ENCODE measurements around the gene DLG1.
"Not testable (repeated sequence)": the region's sequence is repeated elsewhere in the genome, so short reads cannot be mapped to it uniquely, and the experiment has no call there.

The DLG1 gene

GRCh38 chr3:197211698-197212097 is 86.7 kb downstream of the DLG1 start:
- not testable (repeated sequence) for DNase-seq (ENCODE audit: low read depth in 2 of 2)

- no peak for DNase-seq (ENCODE audit: low read depth in 2 of 2)
Measured at GRCh38 chr3:197209366-197210260, 88.8 kb downstream of the DLG1 start.

GRCh38 chr3:197206913-197207312 is 91.5 kb downstream of the DLG1 start:
- no peak for DNase-seq (ENCODE audit: low read depth in 2 of 2)

- DNase-seq (ENCODE audit: low read depth in 2 of 2), result no peak
Measured at GRCh38 chr3:197205675-197206074, 92.7 kb downstream of the DLG1 start.

- no peak for DNase-seq (ENCODE audit: low read depth in 2 of 2)
Measured at GRCh38 chr3:197205265-197205664, 93.1 kb downstream of the DLG1 start.

- no peak for DNase-seq (ENCODE audit: low read depth in 2 of 2)
Measured at GRCh38 chr3:197204736-197205135, 93.7 kb downstream of the DLG1 start.

- no peak for DNase-seq (ENCODE audit: low read depth in 2 of 2)
Measured at GRCh38 chr3:197203714-197204146, 94.7 kb downstream of the DLG1 start.

GRCh38 chr3:197202694-197203093 is 95.7 kb downstream of the DLG1 start:
- no peak for DNase-seq (ENCODE audit: low read depth in 2 of 2)

GRCh38 chr3:197201791-197202452 is 96.5 kb downstream of the DLG1 start:
- DNase-seq (ENCODE audit: low read depth in 2 of 2), result no peak

GRCh38 chr3:197200856-197201255 is 97.6 kb downstream of the DLG1 start:
- not testable (repeated sequence) for DNase-seq (ENCODE audit: low read depth in 2 of 2)

- no peak for DNase-seq (ENCODE audit: low read depth in 2 of 2)
Measured at GRCh38 chr3:197197334-197197733, 101.1 kb downstream of the DLG1 start.

- no peak for DNase-seq (ENCODE audit: low read depth in 2 of 2)
Measured at GRCh38 chr3:197196192-197196591, 102.2 kb downstream of the DLG1 start.

- DNase-seq (ENCODE audit: low read depth in 2 of 2), result no peak
Measured at GRCh38 chr3:197195326-197195725, 103.1 kb downstream of the DLG1 start.

GRCh38 chr3:197193759-197194158 is 104.7 kb downstream of the DLG1 start:
- DNase-seq (ENCODE audit: low read depth in 2 of 2), result not testable (repeated sequence)

- DNase-seq (ENCODE audit: low read depth in 2 of 2), result no peak
Measured at GRCh38 chr3:197191897-197192296, 106.5 kb downstream of the DLG1 start.

- no peak for DNase-seq (ENCODE audit: low read depth in 2 of 2)
Measured at GRCh38 chr3:197189623-197190022, 108.8 kb downstream of the DLG1 start.

- DNase-seq (ENCODE audit: low read depth in 2 of 2), result no peak
Measured at GRCh38 chr3:197188963-197189362, 109.4 kb downstream of the DLG1 start.

- DNase-seq (ENCODE audit: low read depth in 2 of 2), result no peak
Measured at GRCh38 chr3:197186887-197187588, 111.4 kb downstream of the DLG1 start.

GRCh38 chr3:197183582-197183981 is 114.8 kb downstream of the DLG1 start:
- no peak for DNase-seq (ENCODE audit: low read depth in 2 of 2)

GRCh38 chr3:197181741-197182140 is 116.7 kb downstream of the DLG1 start:
- no peak for DNase-seq (ENCODE audit: low read depth in 2 of 2)

- DNase-seq (ENCODE audit: low read depth in 2 of 2), result no peak
Measured at GRCh38 chr3:197178998-197179397, 119.4 kb downstream of the DLG1 start.

GRCh38 chr3:197175503-197175902 is 122.9 kb downstream of the DLG1 start:
- DNase-seq (ENCODE audit: low read depth in 2 of 2), result no peak
